Stimulated activated naive CD8-positive, alpha-beta T cell treated with anti-CD3 and anti-CD28 coated beads, Interleukin-15, amount 100 ng/mL, for 72 hours (primary cell): ENCODE measurements around the gene CARMIL1.

ENCODE experiments used
- ATAC-seq: fragments of 150-1000 bp; cut with Tn5 transposase; 2 replicates; pipeline ENCODE4 v1.10.0; 2021; ENCODE audit warnings: mild to moderate bottlenecking, moderate library complexity
- DNase-seq, 2 donors: peaks; one replicate each; pipeline ENCODE4 v3.0.0; 2021 to 2022
- H3K27ac Mint-ChIP-seq, 2 donors: one replicate each; pipeline ENCODE4 v1.8.0; 2022; ENCODE audit warnings: mild to moderate bottlenecking in 2 of 2, mixed read lengths in 2 of 2, moderate library complexity in 2 of 2
- H3K27me3 Mint-ChIP-seq: one replicate; pipeline ENCODE4 v1.8.0; 2022; ENCODE audit warnings: mixed read lengths
- H3K4me1 Mint-ChIP-seq: one replicate; pipeline ENCODE4 v1.8.0; 2022; ENCODE audit warnings: mild to moderate bottlenecking, mixed read lengths
- H3K4me3 Mint-ChIP-seq, 2 donors: one replicate each; pipeline ENCODE4 v1.8.0; 2022; ENCODE audit warnings: mild to moderate bottlenecking in 2 of 2, mixed read lengths in 2 of 2, moderate library complexity in 1 of 2
- H3K9me3 Mint-ChIP-seq, 2 donors: one replicate each; pipeline ENCODE4 v1.8.0; 2022; ENCODE audit warnings: mixed read lengths in 2 of 2

Gene CARMIL1

GRCh38 chr6:25619217-25619616 lies 340.0 kb downstream of the CARMIL1 start:
- DNase-seq (no peak), ATAC-seq (no peak)
- no peaks in the 10 kb centered on the region for H3K27me3 Mint-ChIP-seq
- no peak overlapping the region for H3K4me3 Mint-ChIP-seq
- H3K4me1 Mint-ChIP-seq, result no peaks in the 10 kb centered on the region
- H3K27ac Mint-ChIP-seq, result no peak overlapping the region
- H3K9me3 Mint-ChIP-seq, result no peaks in the 10 kb centered on the region

GRCh38 chr6:25620391-25620790 lies 341.2 kb downstream of the CARMIL1 start:
- DNase-seq (no peak), ATAC-seq (no peak)
- Mint-ChIP-seq H3K27me3 (no peaks in the 10 kb centered on the region), H3K9me3 (no peaks in the 10 kb centered on the region), H3K27ac (no peak overlapping the region), H3K4me3 (no peak overlapping the region), H3K4me1 (no peaks in the 10 kb centered on the region)

- Mint-ChIP-seq H3K4me1 (no peaks in the 10 kb centered on the region), H3K4me3 (no peak overlapping the region), H3K27me3 (no peaks in the 10 kb centered on the region), H3K9me3 (no peaks in the 10 kb centered on the region), H3K27ac (no peak overlapping the region)
- DNase-seq, result no peak
- ATAC-seq, result no peak
These were observed 343.9 kb downstream of the CARMIL1 start for GRCh38 chr6:25623065-25623464.

- Mint-ChIP-seq H3K27me3 (peaks cover 2% of the 10 kb centered on the region), H3K4me1 (no peaks in the 10 kb centered on the region), H3K4me3 (no peak overlapping the region), H3K9me3 (no peaks in the 10 kb centered on the region), H3K27ac (peak overlapping the region in 1 of 2 donors; percentile 13)
- no peak for ATAC-seq
- no peak for DNase-seq
These were observed 344.7 kb downstream of the CARMIL1 start for GRCh38 chr6:25623879-25624278.

- H3K27ac Mint-ChIP-seq, result no peak overlapping the region
- H3K4me1 Mint-ChIP-seq, result no peaks in the 10 kb centered on the region
- ATAC-seq (no peak), DNase-seq (no peak)
- H3K9me3 Mint-ChIP-seq, result no peaks in the 10 kb centered on the region
- peaks cover 32% of the 10 kb centered on the region for H3K27me3 Mint-ChIP-seq
- H3K4me3 Mint-ChIP-seq, result no peak overlapping the region
These were observed 347.8 kb downstream of the CARMIL1 start for GRCh38 chr6:25627001-25627400.

- ATAC-seq (no peak), DNase-seq (no peak)
- Mint-ChIP-seq H3K4me3 (no peak overlapping the region), H3K27ac (no peak overlapping the region), H3K27me3 (peaks cover 32% of the 10 kb centered on the region), H3K4me1 (no peaks in the 10 kb centered on the region), H3K9me3 (no peaks in the 10 kb centered on the region)
These were observed 349.5 kb downstream of the CARMIL1 start for GRCh38 chr6:25628471-25629197.

GRCh38 chr6:25629198-25629576 lies 350.0 kb downstream of the CARMIL1 start:
- H3K4me3 Mint-ChIP-seq, result no peak overlapping the region
- no peaks in the 10 kb centered on the region for H3K4me1 Mint-ChIP-seq
- H3K27ac Mint-ChIP-seq, result peak overlapping the region in 1 of 2 donors; percentile 59
- DNase-seq, result no peak
- H3K9me3 Mint-ChIP-seq, result no peaks in the 10 kb centered on the region
- ATAC-seq, result no peak
- peaks cover 32% of the 10 kb centered on the region for H3K27me3 Mint-ChIP-seq

- no peaks in the 10 kb centered on the region for H3K9me3 Mint-ChIP-seq
- no peak overlapping the region for H3K4me3 Mint-ChIP-seq
- no peak overlapping the region for H3K27ac Mint-ChIP-seq
- no peak for DNase-seq
- no peak for ATAC-seq
- no peaks in the 10 kb centered on the region for H3K4me1 Mint-ChIP-seq
- H3K27me3 Mint-ChIP-seq, result peaks cover 32% of the 10 kb centered on the region
These were observed 351.5 kb downstream of the CARMIL1 start for GRCh38 chr6:25630508-25631278.

GRCh38 chr6:25635886-25636317 lies 356.7 kb downstream of the CARMIL1 start:
- H3K27ac Mint-ChIP-seq, result no peak overlapping the region
- peaks cover 33% of the 10 kb centered on the region for H3K27me3 Mint-ChIP-seq
- no peak overlapping the region for H3K4me3 Mint-ChIP-seq
- ATAC-seq (no peak), DNase-seq (no peak)
- no peaks in the 10 kb centered on the region for H3K4me1 Mint-ChIP-seq
- no peaks in the 10 kb centered on the region for H3K9me3 Mint-ChIP-seq

GRCh38 chr6:25637211-25637610 lies 358.0 kb downstream of the CARMIL1 start:
- Mint-ChIP-seq H3K4me1 (no peaks in the 10 kb centered on the region), H3K9me3 (peaks cover 0 to 4% of the 10 kb centered on the region in 2 donors), H3K27ac (peak overlapping the region in 1 of 2 donors; percentile 3), H3K4me3 (no peak overlapping the region), H3K27me3 (peaks cover 33% of the 10 kb centered on the region)
- ATAC-seq (no peak), DNase-seq (no peak)

- peaks cover 41% of the 10 kb centered on the region for H3K27me3 Mint-ChIP-seq
- peaks cover 0 to 4% of the 10 kb centered on the region in 2 donors for H3K9me3 Mint-ChIP-seq
- no peak overlapping the region for H3K4me3 Mint-ChIP-seq
- DNase-seq, result no peak
- no peak overlapping the region for H3K27ac Mint-ChIP-seq
- ATAC-seq, result no peak
- no peaks in the 10 kb centered on the region for H3K4me1 Mint-ChIP-seq
These were observed 358.8 kb downstream of the CARMIL1 start for GRCh38 chr6:25637960-25638434.

GRCh38 chr6:25639653-25640052 lies 360.5 kb downstream of the CARMIL1 start:
- DNase-seq (no peak), ATAC-seq (no peak)
- Mint-ChIP-seq H3K27ac (no peak overlapping the region), H3K4me3 (no peak overlapping the region), H3K27me3 (peaks cover 54% of the 10 kb centered on the region), H3K4me1 (no peaks in the 10 kb centered on the region), H3K9me3 (peaks cover 0 to 4% of the 10 kb centered on the region in 2 donors)

GRCh38 chr6:25640446-25640845 lies 361.3 kb downstream of the CARMIL1 start:
- no peak for ATAC-seq
- Mint-ChIP-seq H3K27ac (no peak overlapping the region), H3K4me1 (no peaks in the 10 kb centered on the region)

GRCh38 chr6:25640891-25641290 lies 361.7 kb downstream of the CARMIL1 start:
- H3K27me3 Mint-ChIP-seq, result peaks cover 59% of the 10 kb centered on the region
- H3K27ac Mint-ChIP-seq, result no peak overlapping the region
- H3K9me3 Mint-ChIP-seq, result peaks cover 0 to 4% of the 10 kb centered on the region in 2 donors
- H3K4me3 Mint-ChIP-seq, result no peak overlapping the region
- H3K4me1 Mint-ChIP-seq, result no peaks in the 10 kb centered on the region
- DNase-seq, result no peak
- ATAC-seq, result no peak

More at GRCh38 chr6:25640446-25640845, 361.3 kb downstream of the CARMIL1 start:
- H3K4me3 Mint-ChIP-seq, result no peak overlapping the region
- DNase-seq, result no peak
- peaks cover 55% of the 10 kb centered on the region for H3K27me3 Mint-ChIP-seq
- H3K9me3 Mint-ChIP-seq, result peaks cover 0 to 4% of the 10 kb centered on the region in 2 donors

GRCh38 chr6:25641377-25641776 lies 362.2 kb downstream of the CARMIL1 start:
- ATAC-seq (no peak), DNase-seq (no peak)
- peaks cover 0 to 4% of the 10 kb centered on the region in 2 donors for H3K9me3 Mint-ChIP-seq
- H3K27me3 Mint-ChIP-seq, result peaks cover 64% of the 10 kb centered on the region
- H3K4me1 Mint-ChIP-seq, result no peaks in the 10 kb centered on the region
- H3K4me3 Mint-ChIP-seq, result no peak overlapping the region
- no peak overlapping the region for H3K27ac Mint-ChIP-seq
